Activated T-cell treated with anti-CD3 and anti-CD28 coated beads for 24 hours (primary cell): Measurements from ENCODE around the gene BIRC2.

Experiments
- DNase-seq: peaks from one replicate; pipeline ENCODE4 v3.0.0-alpha.2; 2020; ENCODE audit warnings: low read depth

The BIRC2 gene

DNA sequence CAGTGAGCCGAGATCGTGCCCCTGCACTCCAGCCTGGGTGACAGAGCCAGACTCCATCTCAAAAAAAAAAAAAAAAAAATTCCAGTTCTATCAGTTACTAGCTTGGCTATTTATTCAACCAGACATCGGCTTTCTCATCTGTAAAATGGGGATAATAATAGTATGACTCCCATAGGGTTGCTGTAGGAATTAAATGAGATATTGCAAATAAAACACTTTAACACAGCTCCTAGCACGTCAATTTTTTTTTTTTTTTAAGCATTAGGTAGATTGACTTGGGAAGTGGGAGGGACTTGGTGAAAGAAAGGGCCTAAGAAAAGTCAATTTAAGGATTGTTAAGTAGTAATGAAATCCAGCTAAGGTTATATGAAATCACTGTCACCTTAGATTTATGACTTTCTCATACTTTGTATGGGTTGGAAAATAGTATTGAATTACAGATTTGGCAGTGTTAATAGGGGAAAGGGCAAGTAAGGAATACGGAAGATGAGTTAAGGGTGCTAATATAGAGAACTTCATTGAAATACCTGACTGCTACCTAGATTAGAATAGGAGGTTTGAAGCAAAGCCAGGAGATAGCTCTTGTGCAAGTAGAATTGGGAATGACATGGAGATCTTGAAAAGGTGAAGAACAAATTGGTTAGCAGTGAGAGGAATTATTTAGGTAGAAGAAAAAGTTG lies 28.8 kb downstream of the BIRC2 start:
- no peak for DNase-seq

DNA sequence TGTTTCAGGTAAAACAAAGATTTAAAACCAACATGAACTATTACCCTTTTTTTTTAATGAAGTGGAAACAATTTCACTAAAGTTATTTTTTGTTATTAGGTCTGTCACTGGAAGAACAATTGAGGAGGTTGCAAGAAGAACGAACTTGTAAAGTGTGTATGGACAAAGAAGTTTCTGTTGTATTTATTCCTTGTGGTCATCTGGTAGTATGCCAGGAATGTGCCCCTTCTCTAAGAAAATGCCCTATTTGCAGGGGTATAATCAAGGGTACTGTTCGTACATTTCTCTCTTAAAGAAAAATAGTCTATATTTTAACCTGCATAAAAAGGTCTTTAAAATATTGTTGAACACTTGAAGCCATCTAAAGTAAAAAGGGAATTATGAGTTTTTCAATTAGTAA lies 30.9 kb downstream of the BIRC2 start:
- no peak for DNase-seq

GRCh38 chr11:102378818-102379217 lies 31.8 kb downstream of the BIRC2 start:
- no peak for DNase-seq

GRCh38 chr11:102382384-102382783 lies 35.4 kb downstream of the BIRC2 start:
- DNase-seq: no peak

DNA sequence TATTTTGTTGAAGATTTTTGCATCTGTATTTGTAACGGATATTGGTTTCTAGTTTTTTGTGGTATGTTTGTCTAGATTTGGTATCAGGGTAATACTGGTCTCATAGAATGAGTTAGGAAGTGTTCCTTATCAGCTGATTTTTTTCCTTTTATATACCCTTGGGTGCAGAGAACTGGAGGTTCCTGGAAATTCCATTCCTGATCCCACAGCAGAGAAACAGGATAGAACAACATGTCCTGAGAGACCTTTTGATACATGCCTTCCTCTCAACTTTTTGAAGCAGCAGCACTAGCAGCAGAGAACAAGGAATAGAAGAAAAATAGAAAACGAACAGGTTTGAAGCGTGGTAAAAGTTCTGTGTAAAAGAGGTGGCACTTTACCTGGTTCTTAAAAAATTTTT lies 36.8 kb downstream of the BIRC2 start:
- DNase-seq: no peak

GRCh38 chr11:102384419-102385079 lies 37.5 kb downstream of the BIRC2 start:
- no peak for DNase-seq

GRCh38 chr11:102385085-102386007 lies 38.3 kb downstream of the BIRC2 start:
- DNase-seq: no peak

DNA sequence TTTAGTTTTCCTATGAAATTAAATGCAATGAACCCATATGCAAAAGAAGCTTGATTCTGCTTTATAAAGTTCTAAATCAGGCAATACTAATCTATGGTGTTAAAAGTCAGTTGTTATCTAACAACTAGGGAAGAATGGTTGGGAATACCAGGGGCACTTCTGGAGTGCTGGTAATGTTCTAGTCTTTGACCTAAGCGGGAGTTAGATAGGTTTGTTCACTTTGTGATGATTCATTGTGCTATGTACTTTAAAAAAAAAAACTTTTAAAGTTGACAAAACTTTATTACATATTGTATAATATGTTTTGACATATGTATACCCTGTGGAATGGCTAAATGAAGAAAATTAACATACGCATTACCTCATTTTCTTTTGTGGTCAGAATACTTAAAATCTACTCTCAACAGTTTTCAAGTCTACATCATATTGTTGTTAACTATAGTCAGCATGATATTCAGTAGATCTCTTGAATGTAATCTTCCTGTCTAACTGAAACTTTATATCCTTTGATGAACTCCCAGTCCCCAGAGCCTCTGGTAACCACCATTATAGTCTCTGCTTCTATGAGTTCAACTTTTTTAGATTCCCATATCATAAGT lies 39.2 kb downstream of the BIRC2 start:
- no peak for DNase-seq

- DNase-seq: no peak
These were observed 40.2 kb downstream of the BIRC2 start for GRCh38 chr11:102387043-102387781.

GRCh38 chr11:102389253-102389652 lies 42.2 kb downstream of the BIRC2 start:
- no peak for DNase-seq

- peak; percentile 32 for DNase-seq
These were observed 43.9 kb downstream of the BIRC2 start for GRCh38 chr11:102390667-102391465.

GRCh38 chr11:102391549-102392237 lies 44.7 kb downstream of the BIRC2 start:
- DNase-seq: no peak

DNA sequence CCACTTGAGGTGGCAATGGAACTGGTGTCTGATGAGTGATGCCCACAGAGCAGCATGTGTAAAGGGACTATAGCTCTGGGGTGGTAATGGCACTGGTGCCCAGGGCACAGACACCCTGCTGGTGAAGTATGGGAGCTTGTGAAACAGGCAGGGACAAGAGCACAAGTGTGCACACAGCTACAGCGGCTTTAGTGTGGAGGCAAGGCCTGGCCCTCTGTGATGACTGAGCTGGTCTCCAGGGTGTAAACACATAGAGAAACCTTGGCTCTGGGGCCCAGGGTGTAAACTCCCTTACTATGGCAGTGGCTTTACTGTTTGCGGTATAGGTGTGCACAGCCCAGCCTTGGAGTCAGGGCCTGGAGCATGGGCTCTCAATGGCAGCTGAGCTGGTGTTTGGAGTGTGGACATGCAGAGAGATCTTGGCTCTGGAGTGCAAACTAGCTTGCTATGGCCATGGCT lies 46.3 kb downstream of the BIRC2 start:
- no peak for DNase-seq

- DNase-seq: no peak
These were observed 48.8 kb downstream of the BIRC2 start for GRCh38 chr11:102395720-102396393.

- DNase-seq: no peak
These were observed 49.9 kb downstream of the BIRC2 start for GRCh38 chr11:102396708-102397563.

- no peak for DNase-seq
These were observed 51.3 kb downstream of the BIRC2 start for GRCh38 chr11:102398297-102398696.

DNA sequence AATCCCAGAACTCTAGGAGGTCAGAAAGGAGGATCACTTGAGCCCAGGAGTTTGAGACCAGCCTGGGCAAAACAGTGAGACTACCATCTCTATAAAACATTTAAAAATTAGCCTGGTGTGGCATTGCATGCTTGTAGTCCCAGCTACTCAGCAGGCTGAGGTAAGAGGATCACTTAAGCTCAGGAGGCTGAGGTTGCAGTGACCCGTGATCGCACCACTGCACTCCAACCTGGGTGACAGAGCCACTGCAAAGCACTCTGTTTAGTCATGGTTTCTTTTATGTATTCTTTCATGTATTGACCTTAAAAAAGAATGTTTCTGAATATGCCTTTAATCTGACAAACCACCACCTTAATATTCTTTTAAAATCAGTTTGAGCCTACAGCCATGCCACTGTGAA lies 52.2 kb downstream of the BIRC2 start:
- DNase-seq: no peak

DNA sequence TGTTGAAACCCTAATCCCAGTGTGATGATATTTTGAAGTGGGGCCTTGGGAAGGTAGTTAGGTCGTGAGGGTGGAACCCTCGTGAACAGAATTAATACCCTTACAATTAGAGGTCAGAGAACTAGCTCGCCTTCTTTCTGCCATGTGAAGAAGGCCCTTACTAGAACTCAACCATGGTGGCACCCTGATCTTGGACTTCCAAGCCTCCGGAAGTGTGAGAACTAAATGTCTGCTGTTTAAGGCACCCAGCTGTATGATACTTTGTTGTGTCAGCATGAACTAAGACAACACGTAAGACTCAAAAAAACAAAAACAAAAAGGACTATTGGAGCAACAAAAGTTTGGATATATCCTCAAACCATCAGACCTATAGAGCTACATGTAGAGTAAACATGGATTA lies 53.6 kb downstream of the BIRC2 start:
- no peak for DNase-seq

- DNase-seq: no peak
These were observed 54.9 kb downstream of the BIRC2 start for GRCh38 chr11:102401905-102402304.
